HCT116 (cell line): ENCODE data around the gene PAK1IP1. TPM values are rescaled to one million over a fixed set of nuclear protein-coding genes. Genes with fewer than 3 reads are reported as not detected.

ENCODE experiments used
- ATAC-seq: fragments of 200-7000 bp; cut with Tn5 transposase; 2 replicates; pipeline ENCODE4 v1.9.1; 2020; ENCODE audit warnings: mild to moderate bottlenecking, moderate library complexity
- BruUV-seq: library from RNA; stranded (reverse); fragments of 400-500 nt; replicated peaks from 2 replicates; lab custom pipeline; 2021; lab: Mats Ljungman, UMichigan
- CTCF ChIA-PET: fragments of 300-600 bp; sonication (Branson Sonifier 250); formaldehyde crosslinking; loops from one replicate; lab custom pipeline; 2021; ENCODE audit warnings: antibody characterized with exemption; lab: Charles Lee
- POLR2A ChIA-PET: fragments of 300-600, 350-600 bp; sonication (Branson Sonifier 250); formaldehyde crosslinking; loops from one replicate; lab custom pipeline; 2021; ENCODE audit warnings: antibody characterized with exemption; lab: Charles Lee
- RAD21 ChIA-PET, 2 experiments: fragments of 300-600 bp; sonication (Branson Sonifier 250); formaldehyde crosslinking; loops; one replicate each; lab custom pipeline; 2023; ENCODE audit warnings: low total read pairs in 2 of 2; ENCODE audit not compliant: uncharacterized antibody in 2 of 2, unreplicated experiment in 2 of 2, low non-redundant PET in 1 of 2; lab: Charles Lee
- DNase-seq: peaks from one replicate; pipeline ENCODE4 v3.0.0-alpha.2; 2010; ENCODE audit warnings: low read depth, low spot score
- H2AFZ ChIP-seq: fragments of 200-600 bp; shearing (Covaris generic), sonication (generic); 2 replicates; pipeline ENCODE4 v1.6.1; 2017; ENCODE audit warnings: low read depth, mixed run types, mixed read lengths, antibody characterized with exemption, low read length; ENCODE audit not compliant: poor library complexity, severe bottlenecking
- H3K27ac ChIP-seq: 2 replicates; pipeline ENCODE4 v1.5.1; 2012; ENCODE audit warnings: low read depth, low read length
- H3K27me3 ChIP-seq: fragments of 200-600 bp; sonication (generic); 2 replicates; pipeline ENCODE4 v1.6.1; 2016; ENCODE audit warnings: mixed run types, low read length, mixed read lengths; ENCODE audit not compliant: insufficient read depth
- H3K36me3 ChIP-seq, 2 experiments: fragments of 200-500 bp in 1 of 2; fragments of 200-600 bp in 1 of 2; sonication (Bioruptor generic) in 1 of 2; sonication (generic) in 1 of 2; 2 replicates each; pipeline versions ENCODE4 v1.5.1 to v1.6.1; 2014 to 2016; ENCODE audit warnings: low read length in 2 of 2, inconsistent platforms in 1 of 2, mixed read lengths in 1 of 2, mixed run types in 1 of 2; ENCODE audit not compliant: insufficient read depth in 2 of 2, control insufficient read depth in 1 of 2
- H3K4me1 ChIP-seq, 2 experiments: fragments of 200-600 bp in 1 of 2; sonication (generic) in 1 of 2; 2 replicates each; pipeline versions ENCODE4 v1.5.1 to v1.6.1; 2012 to 2017; ENCODE audit warnings: low read length in 2 of 2, inconsistent platforms in 1 of 2, mild to moderate bottlenecking in 1 of 2, mixed read lengths in 1 of 2, mixed run types in 1 of 2, moderate library complexity in 1 of 2; ENCODE audit not compliant: insufficient read depth in 2 of 2, control insufficient read depth in 1 of 2
- H3K4me2 ChIP-seq: fragments of 200-600 bp; sonication (generic); 2 replicates; pipeline ENCODE4 v1.6.1; 2017; ENCODE audit warnings: mixed run types, low read length, mixed read lengths
- H3K4me3 ChIP-seq, 2 experiments: fragments of 200-600 bp in 1 of 2; sonication (generic) in 1 of 2; replicated peaks in 1 of 2; 2 replicates each; pipeline ENCODE4 v1.5.1; 2011 to 2016; ENCODE audit warnings: low read length in 2 of 2, control low read depth in 1 of 2, low read depth in 1 of 2, mild to moderate bottlenecking in 1 of 2, mixed read lengths in 1 of 2, mixed run types in 1 of 2
- H3K79me2 ChIP-seq: fragments of 200-600 bp; sonication (generic); 2 replicates; pipeline ENCODE4 v1.6.1; 2017; ENCODE audit warnings: mild to moderate bottlenecking, mixed run types, low read length, moderate library complexity, mixed read lengths; ENCODE audit not compliant: insufficient read depth
- H3K9ac ChIP-seq: fragments of 200-600 bp; sonication (generic); 2 replicates; pipeline ENCODE4 v1.6.1; 2016; ENCODE audit warnings: low read length, mixed read lengths
- H3K9me2 ChIP-seq: fragments of 200-600 bp; sonication (generic), shearing (Covaris generic); 2 replicates; pipeline ENCODE4 v1.6.1; 2017; ENCODE audit warnings: mixed run types, mild to moderate bottlenecking, moderate library complexity; ENCODE audit not compliant: insufficient read depth
- H3K9me3 ChIP-seq, 2 experiments: fragments of 200-500 bp in 1 of 2; fragments of 200-600 bp in 1 of 2; sonication (Bioruptor generic) in 1 of 2; sonication (generic) in 1 of 2; 2 replicates each; pipeline ENCODE4 v1.6.1; 2014 to 2017; ENCODE audit warnings: low read length in 2 of 2, mixed read lengths in 2 of 2, inconsistent platforms in 1 of 2, low read depth in 1 of 2, mild to moderate bottlenecking in 1 of 2, mixed run types in 1 of 2, moderate library complexity in 1 of 2; ENCODE audit not compliant: control insufficient read depth in 1 of 2, insufficient read depth in 1 of 2
- H4K20me1 ChIP-seq: fragments of 200-600 bp; sonication (generic), shearing (Covaris generic); 2 replicates; pipeline ENCODE4 v1.6.1; 2017; ENCODE audit warnings: mixed run types, mild to moderate bottlenecking, moderate library complexity; ENCODE audit not compliant: insufficient read depth
- ATF3 ChIP-seq: IDR thresholded peaks from 2 replicates; pipeline ENCODE4 v1.6.1; 2012
- CBX3 ChIP-seq: IDR thresholded peaks from 2 replicates; pipeline ENCODE4 v1.6.1; 2012; ENCODE audit warnings: low read depth
- CTCF ChIP-seq, 3 experiments: fragments of 200-600 bp in 1 of 3; sonication (generic) in 1 of 3; IDR thresholded peaks in 2 of 3; conservative IDR thresholded peaks in 1 of 3; 2 replicates each; pipeline ENCODE4 v1.5.1; 2012 to 2017; ENCODE audit warnings: low read depth in 2 of 3, low read length in 2 of 3, antibody characterized with exemption in 1 of 3, borderline replicate concordance in 1 of 3, control low read depth in 1 of 3, mild to moderate bottlenecking in 1 of 3, mixed read lengths in 1 of 3, mixed run types in 1 of 3, moderate library complexity in 1 of 3; ENCODE audit not compliant: insufficient read depth in 1 of 3
- EZH2 ChIP-seq: fragments of 200-600 bp; sonication (generic); IDR thresholded peaks from 2 replicates; pipeline ENCODE4 v1.6.1; 2017; ENCODE audit warnings: antibody characterized with exemption, mixed run types
- EZH2phosphoT487 ChIP-seq: fragments of 200-600 bp; IDR thresholded peaks from 2 replicates; pipeline ENCODE4 v1.6.1; 2018; ENCODE audit warnings: antibody characterized with exemption, borderline replicate concordance
- POLR2A ChIP-seq: IDR thresholded peaks from 2 replicates; pipeline ENCODE4 v1.7.0; 2011; ENCODE audit warnings: borderline replicate concordance; ENCODE audit not compliant: insufficient read depth, insufficient read length; ENCODE audit errors: extremely low read depth
- SIN3A ChIP-seq: IDR thresholded peaks from 2 replicates; pipeline ENCODE4 v1.6.1; 2012; ENCODE audit warnings: low read depth
- TCF7L2 ChIP-seq: IDR thresholded peaks from 2 replicates; pipeline ENCODE4 v1.7.0; 2011; ENCODE audit warnings: borderline replicate concordance, inconsistent platforms; ENCODE audit not compliant: insufficient read depth, insufficient read length; ENCODE audit errors: extremely low read depth
- YY1 ChIP-seq: IDR thresholded peaks from 2 replicates; pipeline ENCODE4 v1.6.1; 2011; ENCODE audit warnings: low read length, low read depth, moderate library complexity, mild to moderate bottlenecking; ENCODE audit not compliant: insufficient replicate concordance; ENCODE audit errors: extremely low read depth
- ZNF274 ChIP-seq: fragments of 200-500 bp; sonication (Bioruptor generic); IDR thresholded peaks from 2 replicates; pipeline ENCODE4 v1.6.1; 2014; ENCODE audit warnings: mild to moderate bottlenecking, low read depth, low read length, inconsistent platforms
- intact Hi-C: fragments of 100-400 bp; cut with micrococcal nuclease; formaldehyde crosslinking; loops from 2 replicates; pipeline ENCODE4 v1.10.0; 2022
- total RNA-seq: library from RNA; stranded (reverse); gene quantifications from one replicate; pipeline ENCODE4 v1.2.1, GENCODE V29; 2021; ENCODE audit not compliant: unreplicated experiment

Gene PAK1IP1
- total RNA-seq, 1 experiment from 2014 or later = 24.3 TPM

GRCh38 chr6:10682355-10682988, 12.3 kb upstream of the PAK1IP1 start (continued):
- TF ChIP-seq EZH2 = no peak
- TF ChIP-seq TCF7L2 = no peak
- no peak for TF ChIP-seq SIN3A
- TF ChIP-seq ZNF274 = no peak
- no peak for TF ChIP-seq EZH2phosphoT487
- no peak for TF ChIP-seq ATF3
- no peak for TF ChIP-seq CTCF (IDR thresholded peaks at IDR 0.05 in 2 of 3, conservative IDR thresholded peaks at IDR 0.05 in 1 of 3; ENCODE audit: borderline replicate concordance in 1 of 3, insufficient read depth in 1 of 3, low read depth in 2 of 3, low read length in 2 of 3)
- no peak for TF ChIP-seq CBX3

GRCh38 chr6:10684618-10685017, 10.2 kb upstream of the PAK1IP1 start:
- Histone ChIP-seq H3K9ac (no peak overlapping the region), H3K9me3 (no peaks in the 10 kb centered on the region), H3K36me3 (no peaks in the 10 kb centered on the region), H3K4me2 (no peak overlapping the region), H2AFZ (no peak overlapping the region), H3K79me2 (no peaks in the 10 kb centered on the region), H3K4me1 (no peaks in the 10 kb centered on the region), H3K27ac (no peak overlapping the region), H4K20me1 (no peaks in the 10 kb centered on the region), H3K9me2 (no peaks in the 10 kb centered on the region), H3K27me3 (no peaks in the 10 kb centered on the region), H3K4me3 (no peak overlapping the region)
- POLR2A ChIA-PET = no interaction called here
- BruUV-seq = no TSS peak
- DNase-seq (no peak), ATAC-seq (no peak)
- no peak for TF ChIP-seq YY1
- TF ChIP-seq POLR2A = no peak
- TF ChIP-seq CBX3 = no peak
- RAD21 ChIA-PET = no interaction called here
- intact Hi-C loops = no loop called here
- CTCF ChIA-PET = no interaction called here
